Ramos (cell line): Measurements from ENCODE around the gene PGLYRP1.

Experiments used
- in situ Hi-C: fragments of 300-500 bp; cut with MboI; formaldehyde crosslinking; loops from one replicate; pipeline ENCODE4 v1.14.3; 2022; ENCODE audit warnings: low sequenced_read_pairs; ENCODE audit not compliant: unreplicated experiment

Gene PGLYRP1

GRCh38 chr19:46006411-46006810 is 16.4 kb downstream of the PGLYRP1 start:
- in situ Hi-C loops: no loop called here

GRCh38 chr19:46002678-46003275 is 20.1 kb downstream of the PGLYRP1 start:
- in situ Hi-C loops: no loop called here

GRCh38 chr19:46000491-46001246 is 22.2 kb downstream of the PGLYRP1 start:
- in situ Hi-C loops: no loop called here

GRCh38 chr19:45999653-46000121 is 23.2 kb downstream of the PGLYRP1 start:
- in situ Hi-C loops: no loop called here

- in situ Hi-C loops: no loop called here
Observed at GRCh38 chr19:45998834-45999233, 24.0 kb downstream of the PGLYRP1 start.

GRCh38 chr19:45996933-45997332 is 25.9 kb downstream of the PGLYRP1 start:
- in situ Hi-C loops: no loop called here

GRCh38 chr19:45995715-45996385 is 27.0 kb downstream of the PGLYRP1 start:
- in situ Hi-C loops: no loop called here

- in situ Hi-C loops: no loop called here
Observed at GRCh38 chr19:45994998-45995714, 27.7 kb downstream of the PGLYRP1 start, which contains the start of gene CCDC61. CCDC61 (plus strand) TSS chr19:45995467; CDS start chr19:46003019, 7,552 bp downstream.

- in situ Hi-C loops: no loop called here
Observed at GRCh38 chr19:45994456-45994997, 28.3 kb downstream of the PGLYRP1 start.

GRCh38 chr19:45990113-45990728 is 32.6 kb downstream of the PGLYRP1 start:
- in situ Hi-C loops: no loop called here

GRCh38 chr19:45985321-45985720 is 37.5 kb downstream of the PGLYRP1 start:
- in situ Hi-C loops: no loop called here

- in situ Hi-C loops: no loop called here
Observed at GRCh38 chr19:45981350-45981749, 41.5 kb downstream of the PGLYRP1 start.

GRCh38 chr19:45978156-45978555 is 44.7 kb downstream of the PGLYRP1 start:
- in situ Hi-C loops: no loop called here

GRCh38 chr19:45976178-45976577 is 46.7 kb downstream of the PGLYRP1 start:
- in situ Hi-C loops: no loop called here

GRCh38 chr19:45975306-45976070 is 47.4 kb downstream of the PGLYRP1 start:
- in situ Hi-C loops: no loop called here

GRCh38 chr19:45973553-45974338 is 49.1 kb downstream of the PGLYRP1 start, which contains the start of gene NOVA2:
NOVA2 (minus strand) TSS chr19:45973865; CDS start chr19:45973351, 514 bp downstream.
- in situ Hi-C loops: no loop called here

GRCh38 chr19:45972947-45973540 is 49.8 kb downstream of the PGLYRP1 start:
- in situ Hi-C loops: no loop called here
